Epidermal melanocyte (primary cell): ENCODE measurements around the gene HPGDS.
"Not testable (repeated sequence)": the region's sequence is repeated elsewhere in the genome, so short reads cannot be mapped to it uniquely, and the experiment has no call there.

Experiments used
- DNase-seq: peaks from one replicate; pipeline ENCODE4 v3.0.0; 2011; ENCODE audit warnings: low spot score; ENCODE audit not compliant: insufficient read length

Gene HPGDS

DNA sequence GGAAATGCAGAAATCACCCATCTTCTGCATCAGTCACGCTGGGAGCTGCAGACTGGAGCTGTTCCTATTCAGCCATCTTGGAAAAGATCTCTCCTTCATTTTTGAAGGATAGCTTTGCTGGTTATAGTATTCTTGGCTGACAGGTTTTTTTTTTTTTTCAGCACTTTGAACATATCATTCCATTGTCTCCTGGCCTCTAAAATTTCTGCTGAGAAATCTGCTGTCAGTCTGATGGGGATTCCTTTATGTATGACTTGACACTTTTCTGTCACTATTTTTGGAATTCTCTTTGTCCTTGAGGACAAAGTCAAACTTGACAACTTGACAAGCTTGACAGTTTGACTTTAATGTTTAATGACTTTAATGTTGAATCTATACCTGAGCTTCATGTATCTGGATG lies 16.8 kb downstream of the HPGDS start:
- DNase-seq = no peak

DNA sequence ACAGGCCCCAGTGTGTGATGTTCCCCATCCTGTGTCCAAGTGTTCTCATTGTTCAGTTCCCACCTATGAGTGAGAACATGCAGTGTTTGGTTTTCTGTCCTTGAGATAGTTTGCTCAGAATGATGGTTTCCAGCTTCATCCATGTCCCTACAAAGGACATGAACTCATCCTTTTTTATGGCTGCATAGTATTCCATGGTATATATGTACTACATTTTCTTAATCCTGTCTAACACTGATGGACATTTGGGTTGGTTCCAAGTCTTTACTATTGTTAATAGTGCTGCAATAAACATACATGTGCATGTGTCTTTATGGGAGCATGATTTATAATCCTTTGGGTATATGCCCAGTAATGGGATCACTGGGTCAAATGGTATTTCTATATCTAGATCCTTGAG lies 22.7 kb downstream of the HPGDS start:
- DNase-seq = not testable (repeated sequence)

DNA sequence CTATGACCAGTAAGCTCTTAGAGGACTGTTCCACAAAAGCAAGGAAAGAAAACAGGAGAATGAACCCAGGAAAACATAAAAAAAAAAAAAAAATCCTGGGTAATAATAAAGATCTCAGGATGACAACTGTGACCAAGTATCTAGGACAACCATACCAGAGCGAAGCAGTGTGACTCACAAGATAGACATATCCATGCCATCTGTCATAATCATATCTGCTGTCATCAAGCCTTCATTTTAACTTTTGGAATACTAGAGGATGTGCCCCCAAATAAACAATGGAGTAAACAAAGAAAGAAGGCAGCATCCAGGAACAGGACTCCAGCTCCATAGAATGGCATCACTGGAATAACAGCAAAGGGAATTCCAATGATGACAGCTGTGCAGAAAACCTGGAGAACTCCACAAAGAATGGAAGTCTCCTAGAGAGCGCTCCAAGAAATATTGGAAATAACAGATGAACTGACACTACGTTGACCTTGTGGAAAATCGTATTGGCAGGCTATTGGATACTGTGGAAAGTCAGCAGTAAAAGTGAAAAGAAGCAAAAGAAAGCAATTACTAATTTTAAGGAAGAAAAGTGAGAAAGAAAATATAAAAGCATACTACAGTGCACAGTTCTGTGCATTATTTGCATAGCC lies 35.3 kb downstream of the HPGDS start:
- DNase-seq = no peak

DNA sequence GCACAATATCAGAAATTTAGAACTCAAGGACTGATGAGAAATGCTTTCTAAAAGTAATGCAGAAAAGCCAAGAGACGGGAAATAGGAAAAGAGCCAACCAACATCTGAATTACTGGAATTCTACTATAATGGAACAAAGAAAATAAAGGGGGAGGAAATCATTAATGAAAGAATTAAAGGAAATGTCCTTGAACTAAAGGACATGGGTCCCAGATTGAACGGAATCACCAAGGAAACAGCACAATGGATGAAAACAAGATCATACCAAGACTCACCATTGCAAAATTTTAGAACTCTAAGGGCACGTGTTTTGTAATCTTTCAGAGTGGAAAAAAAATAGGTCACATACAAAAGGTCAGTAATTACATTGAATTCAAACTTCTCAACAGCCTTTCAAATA lies 35.9 kb downstream of the HPGDS start:
- DNase-seq = no peak

DNA sequence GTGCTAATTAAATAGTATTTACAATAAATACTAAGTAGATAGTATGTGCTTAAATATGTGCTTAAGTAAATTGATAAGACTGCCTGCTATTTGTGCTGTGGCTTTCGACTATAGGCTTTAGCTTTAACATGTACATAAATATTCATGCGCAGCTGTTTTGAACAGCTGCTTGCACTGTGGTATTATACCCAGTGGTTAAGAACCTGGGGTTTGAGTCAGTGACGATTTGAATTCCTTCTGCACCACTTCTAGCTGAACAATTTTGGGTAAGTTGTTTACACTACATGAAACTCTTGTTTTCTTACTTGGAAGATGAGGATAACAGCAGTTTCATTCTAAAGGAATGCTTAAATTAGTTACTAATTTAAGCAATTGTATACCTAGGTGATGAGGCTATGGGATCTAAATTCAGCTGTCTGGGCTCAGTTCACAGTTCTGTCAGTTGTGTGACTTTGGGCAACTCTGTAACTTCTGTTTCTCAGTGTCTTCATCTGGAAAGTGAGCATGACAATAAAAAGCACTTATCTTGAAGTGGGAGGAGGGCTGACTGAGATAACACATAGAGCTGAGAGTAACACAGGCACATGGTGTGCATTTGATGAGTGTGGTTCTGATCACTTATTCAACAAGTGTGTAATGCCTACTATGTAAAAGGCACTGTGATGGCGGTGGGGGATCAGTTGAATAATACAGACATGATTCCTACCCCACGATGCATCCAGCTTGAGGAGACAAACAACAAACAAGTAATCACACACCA lies 37.0 kb downstream of the HPGDS start:
- no peak for DNase-seq

DNA sequence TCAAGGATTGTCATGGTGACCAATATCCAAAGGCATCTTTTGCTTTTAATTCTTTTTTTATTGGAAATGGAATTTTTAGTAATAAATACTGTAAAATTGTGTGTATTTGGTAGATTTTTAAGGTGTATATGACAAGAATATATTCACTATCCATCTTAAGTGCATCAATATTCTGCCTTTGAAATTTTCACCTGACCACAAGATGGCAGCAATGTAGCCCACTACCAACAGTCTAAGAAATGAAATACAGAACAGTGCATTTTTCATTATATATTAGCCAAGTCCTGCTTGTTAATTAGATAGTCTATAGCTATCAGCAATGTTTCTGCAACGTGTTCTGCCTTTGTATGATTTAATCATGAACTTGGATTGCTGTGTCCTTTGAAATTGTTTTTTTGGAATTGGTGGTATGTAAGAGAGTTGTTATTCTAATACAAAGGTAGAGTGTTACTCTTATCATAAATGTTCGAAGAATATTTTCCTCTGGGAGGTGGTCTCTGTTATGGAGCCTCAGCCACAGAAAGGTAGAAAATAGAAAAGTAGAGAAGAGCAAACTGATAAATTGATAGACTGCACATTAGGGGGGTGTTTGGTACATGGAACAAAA lies 38.2 kb downstream of the HPGDS start:
- no peak for DNase-seq

DNA sequence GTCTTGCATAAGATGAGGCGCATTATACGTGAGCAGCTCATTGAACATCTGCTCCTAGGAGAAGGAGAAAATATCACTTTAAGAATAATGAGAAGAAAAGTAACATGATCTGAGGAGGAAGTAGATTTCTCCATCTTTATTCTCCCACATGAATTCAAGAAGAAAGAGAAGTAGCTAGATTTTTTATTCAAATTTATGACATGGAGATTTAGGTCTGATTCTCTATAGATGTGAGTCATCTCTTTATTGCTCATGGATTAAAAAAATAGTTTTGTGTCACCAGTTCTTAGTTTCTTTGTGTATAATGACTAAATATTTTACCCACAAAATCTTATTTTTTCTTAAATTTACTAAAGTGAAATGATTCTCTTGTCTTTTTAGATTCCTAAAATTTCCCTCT lies 40.4 kb downstream of the HPGDS start:
- no peak for DNase-seq

DNA sequence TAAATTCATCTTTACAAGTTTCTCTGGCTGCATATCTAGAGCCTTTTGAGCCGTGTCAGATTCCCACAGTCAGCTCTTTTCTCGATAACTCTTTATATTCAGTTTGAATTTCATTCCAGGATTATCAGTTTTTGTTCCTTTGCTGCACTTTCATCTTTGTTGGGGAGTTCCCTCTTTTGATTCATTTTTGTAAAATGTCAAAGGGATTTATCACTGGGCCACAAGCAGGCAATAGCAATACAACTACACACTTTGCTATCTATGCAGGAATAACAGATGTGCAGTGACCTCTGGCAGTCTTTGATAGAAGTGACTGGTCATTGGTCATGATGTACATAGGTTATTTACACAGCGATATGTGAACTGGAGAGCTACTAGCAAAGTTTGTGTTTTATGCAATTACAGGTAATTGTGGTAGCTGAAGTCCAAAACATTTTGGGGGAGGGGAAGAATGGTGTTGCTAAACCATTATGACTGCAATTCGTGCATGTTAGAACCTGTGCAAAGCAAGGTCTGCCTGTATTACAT lies 43.8 kb downstream of the HPGDS start:
- no peak for DNase-seq

DNA sequence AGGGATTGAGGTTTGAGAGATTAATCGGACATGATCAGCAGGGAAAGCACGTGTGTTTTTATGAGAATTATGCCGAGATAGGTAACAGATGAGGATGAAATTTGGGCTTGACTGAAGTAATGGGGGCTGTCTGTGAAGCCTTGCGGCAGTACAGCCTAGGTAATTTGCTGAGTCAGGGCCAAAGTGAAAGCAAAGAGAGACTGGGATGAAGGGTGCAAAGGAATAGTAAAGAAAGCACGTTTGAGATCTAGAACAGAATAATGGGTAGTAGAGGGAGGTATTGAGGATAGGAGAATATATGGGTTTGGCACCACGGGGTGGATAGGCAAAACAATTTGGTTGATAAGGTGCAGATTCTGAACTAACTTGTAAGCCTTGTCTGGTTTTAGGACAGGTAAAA lies 47.2 kb downstream of the HPGDS start:
- not testable (repeated sequence) for DNase-seq

DNA sequence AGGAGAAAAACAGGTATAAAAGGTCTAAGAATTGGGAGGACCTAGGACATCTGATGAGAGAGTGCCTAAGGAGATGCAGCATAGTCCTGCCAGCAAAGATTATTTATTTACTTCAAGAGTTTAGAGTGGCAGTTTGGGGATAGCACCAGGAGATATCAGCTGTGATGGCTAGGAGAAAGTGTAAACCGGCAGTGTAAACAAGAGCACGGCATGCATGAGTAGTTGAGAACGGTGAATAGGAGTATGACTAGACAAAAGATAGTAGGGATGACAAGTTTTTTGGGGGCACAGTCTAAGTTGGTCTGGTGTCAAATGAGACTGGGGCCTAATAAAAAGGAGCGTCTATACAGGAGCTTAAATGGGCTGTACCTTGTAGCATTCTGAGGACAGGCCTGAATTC lies 48.7 kb downstream of the HPGDS start:
- DNase-seq = not testable (repeated sequence)

DNA sequence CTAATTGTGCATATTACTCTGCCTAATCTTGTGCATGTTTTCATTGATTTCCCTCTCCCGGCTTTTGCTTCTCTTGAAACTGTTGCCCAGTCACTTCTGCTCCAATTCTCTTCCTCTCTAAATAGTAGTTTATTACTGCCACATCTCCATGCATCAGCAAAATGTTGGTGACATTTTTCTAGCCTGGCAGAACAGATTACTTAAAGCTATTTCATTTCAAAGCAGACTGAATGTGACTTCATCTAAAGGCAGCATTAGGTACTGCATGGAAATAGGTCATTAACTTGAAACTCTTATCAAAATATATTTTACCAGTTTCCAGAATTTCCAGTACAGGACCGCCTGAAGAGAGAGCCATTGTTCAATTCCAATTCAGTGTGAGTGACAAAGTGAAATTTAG lies 52.4 kb downstream of the HPGDS start:
- DNase-seq = no peak

DNA sequence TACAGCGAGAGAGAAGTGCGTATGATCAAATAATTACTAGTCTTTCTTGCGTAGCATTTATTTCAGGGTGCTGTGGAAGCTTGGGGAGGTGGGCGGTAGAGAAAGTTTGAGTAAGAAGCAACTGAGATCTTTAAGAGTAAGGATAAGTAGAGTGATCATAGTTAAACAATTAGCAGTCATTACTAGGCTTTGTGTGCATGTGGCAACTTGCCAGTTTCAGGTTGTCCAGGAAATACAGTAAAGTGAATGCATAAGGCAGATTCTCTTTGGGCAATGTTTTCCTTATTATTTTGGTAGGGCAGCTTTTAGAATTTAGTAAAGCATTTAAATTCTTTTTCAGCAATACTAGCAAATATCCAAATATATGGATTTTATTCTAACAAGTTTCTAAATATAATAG lies 57.0 kb downstream of the HPGDS start:
- no peak for DNase-seq

DNA sequence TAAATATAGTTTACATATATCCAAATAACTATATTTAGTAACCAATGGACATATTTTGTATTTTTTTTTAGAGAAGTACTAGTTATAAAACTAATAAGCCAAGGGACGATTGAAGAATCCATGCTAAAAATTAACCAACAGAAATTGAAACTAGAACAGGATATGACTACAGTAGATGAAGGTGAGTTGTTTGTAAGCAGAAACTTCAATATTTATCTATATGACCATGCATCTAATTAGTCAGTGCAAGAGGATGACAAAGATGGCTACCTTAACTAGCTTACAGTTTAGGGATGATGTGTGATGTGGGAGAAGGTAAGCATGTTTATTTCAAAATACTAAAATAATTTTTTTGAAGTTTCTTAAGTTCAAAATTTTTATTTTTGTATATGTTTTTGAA lies 57.7 kb downstream of the HPGDS start:
- no peak for DNase-seq

DNA sequence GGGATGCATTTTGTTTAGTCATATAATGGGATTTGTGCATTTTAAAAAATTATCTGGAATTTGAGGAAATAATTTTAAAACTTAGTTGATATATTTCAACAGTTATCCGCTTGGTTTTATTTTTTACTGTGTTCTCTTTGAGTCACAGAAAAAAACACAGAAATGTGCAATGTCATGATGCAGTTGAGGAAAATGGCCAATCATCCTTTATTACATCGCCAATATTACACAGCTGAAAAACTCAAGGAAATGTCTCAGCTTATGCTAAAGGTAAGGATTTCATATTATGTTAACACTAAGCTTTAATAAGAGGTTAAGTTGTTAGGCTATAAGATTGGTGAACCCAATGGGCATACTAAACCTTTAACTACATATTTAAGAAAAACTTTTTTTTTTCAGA lies 63.9 kb downstream of the HPGDS start:
- no peak for DNase-seq

DNA sequence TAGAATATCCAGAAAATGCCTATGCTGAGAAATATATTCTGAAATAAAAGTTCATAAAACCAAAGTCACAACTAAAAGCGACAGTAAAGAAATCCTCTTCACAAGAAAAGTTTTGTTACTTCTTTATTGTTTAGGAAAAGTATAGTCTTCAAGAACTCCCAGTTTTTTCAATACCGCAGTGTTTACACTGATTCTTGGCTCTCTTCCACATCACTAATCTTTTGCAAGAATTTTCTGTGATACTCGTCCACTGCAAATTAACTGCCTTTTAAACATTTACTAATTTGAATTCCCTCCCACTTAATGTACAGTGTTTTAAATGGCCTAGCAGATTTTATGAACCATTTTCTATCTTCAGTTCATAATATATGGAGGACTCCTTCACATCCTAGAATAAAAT lies 65.1 kb downstream of the HPGDS start:
- no peak for DNase-seq

DNA sequence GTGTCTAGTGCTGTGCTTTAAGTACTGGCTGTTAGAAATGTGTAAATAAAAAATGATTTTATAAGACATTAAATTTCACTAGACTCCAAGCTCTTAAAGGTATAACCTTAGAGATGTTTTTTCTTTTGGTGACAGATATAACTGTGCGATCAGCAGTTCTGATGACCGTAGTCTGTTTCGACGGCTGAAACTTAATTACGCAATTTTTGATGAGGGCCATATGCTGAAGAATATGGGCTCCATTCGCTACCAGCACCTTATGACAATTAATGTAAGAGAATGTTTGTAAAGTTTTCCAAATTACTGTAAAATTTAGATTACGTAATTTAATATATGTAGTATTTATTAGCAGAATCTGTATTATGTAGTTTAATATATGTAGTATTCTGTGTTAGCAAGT lies 66.4 kb downstream of the HPGDS start:
- no peak for DNase-seq

DNA sequence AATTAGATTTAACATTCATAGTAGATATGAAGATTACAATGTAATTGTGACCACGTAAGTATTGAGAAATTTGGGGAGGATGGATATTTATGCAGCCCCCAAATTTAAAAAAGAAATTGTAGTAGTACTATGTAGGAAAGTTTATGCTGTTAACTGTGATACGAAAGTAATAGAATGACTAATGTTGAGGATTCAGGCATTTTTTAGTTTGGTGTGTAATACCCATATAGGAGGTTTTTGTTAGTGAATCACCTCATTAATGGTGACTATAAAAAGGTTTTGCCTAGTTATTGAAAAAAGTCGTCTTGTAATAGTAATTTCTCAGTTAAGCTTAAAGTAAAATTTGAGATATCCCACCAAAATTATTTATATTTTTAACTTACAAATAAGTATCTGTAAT lies 67.7 kb downstream of the HPGDS start:
- DNase-seq = no peak

DNA sequence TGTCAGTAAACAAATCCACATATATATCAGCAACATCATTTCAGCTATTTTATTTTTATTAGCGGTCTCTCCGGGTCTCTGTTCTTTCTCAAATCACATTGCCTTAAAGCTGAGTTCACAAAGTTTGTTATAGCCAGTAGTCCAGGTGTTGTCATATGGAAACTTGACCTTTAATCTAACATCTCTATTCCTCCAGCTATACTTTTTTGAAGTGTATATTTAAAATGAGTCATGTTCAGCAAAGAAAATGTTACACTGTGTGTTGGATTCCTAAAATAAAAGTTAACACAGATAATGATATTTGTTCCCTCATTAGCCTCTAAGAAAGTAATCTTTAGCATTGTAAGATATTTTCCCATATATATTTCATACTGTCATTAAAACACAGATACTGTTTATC lies 71.4 kb downstream of the HPGDS start:
- no peak for DNase-seq

DNA sequence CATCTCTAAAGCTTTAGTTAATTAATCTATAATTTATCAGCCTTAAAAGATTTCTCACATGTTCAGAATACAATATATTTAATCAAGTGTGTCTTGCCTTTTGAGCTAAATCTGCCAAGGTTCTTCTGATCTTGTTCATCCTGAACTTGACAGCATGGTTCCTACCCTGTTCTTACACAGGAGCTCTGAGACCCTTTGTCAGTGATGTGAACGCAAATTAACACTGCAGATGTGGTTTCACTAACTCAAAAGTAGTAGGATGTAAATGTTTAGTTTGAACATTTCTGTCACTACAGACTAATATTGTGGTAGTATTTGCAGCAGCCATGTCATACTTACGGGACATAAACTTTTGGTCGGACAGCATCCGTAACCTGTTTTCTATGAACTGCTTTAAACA lies 75.6 kb downstream of the HPGDS start:
- DNase-seq = no peak

DNA sequence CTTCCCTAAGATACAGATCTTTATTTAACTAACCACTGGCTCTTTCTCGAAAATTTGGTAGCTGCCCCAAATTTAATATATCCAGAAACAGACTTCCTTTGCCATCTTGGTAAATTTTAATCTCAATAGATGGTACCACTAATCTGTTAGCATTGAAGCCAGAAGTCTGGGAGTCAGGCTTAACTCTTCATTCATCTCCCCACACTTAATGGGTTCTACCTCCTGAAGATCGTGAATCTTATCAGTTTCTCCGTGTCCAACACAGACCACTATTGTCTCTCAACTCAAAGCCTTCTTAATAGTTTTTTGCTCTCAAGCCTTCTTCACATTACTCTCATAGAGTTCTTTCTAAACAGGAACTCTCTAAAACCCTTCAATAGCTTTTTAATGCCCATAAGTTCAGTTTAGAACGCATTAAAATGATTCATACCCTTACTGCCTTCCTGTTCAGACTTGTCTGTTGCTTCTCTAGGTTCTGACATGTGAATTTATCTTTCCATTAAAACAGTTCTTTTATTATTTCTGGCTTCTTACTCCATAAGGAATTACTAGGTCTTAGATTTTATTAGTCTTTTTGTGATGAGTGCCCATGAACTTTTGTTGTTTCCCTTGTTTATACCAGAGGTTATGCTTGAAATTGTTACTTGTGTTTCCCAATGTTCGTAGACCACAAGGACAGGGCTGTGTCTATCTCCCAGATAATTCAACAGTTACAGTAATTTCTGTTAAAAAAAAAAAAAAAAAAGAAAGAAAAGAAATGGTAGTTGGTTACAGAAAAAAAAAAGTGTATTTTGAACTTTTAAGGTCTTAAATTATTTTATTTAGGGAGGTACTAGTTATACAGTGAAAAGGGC lies 80.2 kb downstream of the HPGDS start:
- DNase-seq = no peak

DNA sequence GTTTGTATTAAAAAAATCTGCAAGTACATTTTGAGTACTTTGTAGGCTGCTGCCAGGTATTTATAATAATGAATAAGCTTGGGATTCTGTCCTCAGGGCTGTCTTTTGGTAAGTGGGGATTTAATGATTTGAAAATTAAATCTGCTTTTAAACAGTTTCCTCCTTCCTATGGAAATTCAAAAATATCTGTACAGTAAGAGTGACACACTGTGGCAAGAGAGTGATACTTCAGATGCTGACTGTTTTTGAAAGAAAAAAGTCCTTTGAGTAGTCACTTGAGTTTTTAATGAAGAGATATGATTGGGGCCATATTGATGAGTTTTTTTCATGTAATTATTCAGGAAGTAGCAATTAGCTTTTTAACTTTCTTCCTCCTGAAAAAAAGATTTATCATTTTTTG lies 85.8 kb downstream of the HPGDS start:
- DNase-seq = no peak
